GM12872 (cell line): ENCODE results near the gene TBC1D22A.

ENCODE experiments used
- TF ChIP-seq, protein P1 (sequence below): IDR thresholded peaks from 3 replicates; pipeline ENCODE4 v1.5.1; 2011; ENCODE audit warnings: low read depth, mild to moderate bottlenecking, low read length, moderate library complexity; ENCODE audit not compliant: insufficient read depth

Gene TBC1D22A

DNA sequence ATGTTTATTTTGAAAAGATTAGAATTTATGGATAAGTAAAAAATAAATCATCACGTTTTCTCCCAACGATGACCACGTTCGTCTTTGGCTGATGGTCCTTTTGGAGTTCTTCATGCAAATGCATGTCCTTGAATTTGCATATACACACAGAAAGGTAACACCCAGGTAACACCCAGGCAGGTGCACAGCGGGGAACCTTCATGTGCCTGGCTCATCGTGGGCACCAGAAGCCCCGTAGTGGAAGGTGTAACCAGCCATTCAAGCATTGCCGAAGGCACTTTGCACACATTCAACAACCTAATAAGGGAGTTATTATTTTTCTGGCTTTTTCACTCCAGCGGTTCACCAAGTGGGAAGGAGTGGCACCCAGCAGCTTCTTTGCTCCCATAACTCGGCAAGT, 404.6 kb downstream of the TBC1D22A start:
- TF ChIP-seq, protein P1, sequence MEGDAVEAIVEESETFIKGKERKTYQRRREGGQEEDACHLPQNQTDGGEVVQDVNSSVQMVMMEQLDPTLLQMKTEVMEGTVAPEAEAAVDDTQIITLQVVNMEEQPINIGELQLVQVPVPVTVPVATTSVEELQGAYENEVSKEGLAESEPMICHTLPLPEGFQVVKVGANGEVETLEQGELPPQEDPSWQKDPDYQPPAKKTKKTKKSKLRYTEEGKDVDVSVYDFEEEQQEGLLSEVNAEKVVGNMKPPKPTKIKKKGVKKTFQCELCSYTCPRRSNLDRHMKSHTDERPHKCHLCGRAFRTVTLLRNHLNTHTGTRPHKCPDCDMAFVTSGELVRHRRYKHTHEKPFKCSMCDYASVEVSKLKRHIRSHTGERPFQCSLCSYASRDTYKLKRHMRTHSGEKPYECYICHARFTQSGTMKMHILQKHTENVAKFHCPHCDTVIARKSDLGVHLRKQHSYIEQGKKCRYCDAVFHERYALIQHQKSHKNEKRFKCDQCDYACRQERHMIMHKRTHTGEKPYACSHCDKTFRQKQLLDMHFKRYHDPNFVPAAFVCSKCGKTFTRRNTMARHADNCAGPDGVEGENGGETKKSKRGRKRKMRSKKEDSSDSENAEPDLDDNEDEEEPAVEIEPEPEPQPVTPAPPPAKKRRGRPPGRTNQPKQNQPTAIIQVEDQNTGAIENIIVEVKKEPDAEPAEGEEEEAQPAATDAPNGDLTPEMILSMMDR = no peak

GRCh38 chr22:47168441-47168840, 406.0 kb downstream of the TBC1D22A start:
- TF ChIP-seq, protein P1 = no peak

GRCh38 chr22:47168900-47169800, 406.7 kb downstream of the TBC1D22A start:
- TF ChIP-seq, protein P1 = no peak

GRCh38 chr22:47169801-47170140, 407.3 kb downstream of the TBC1D22A start:
- TF ChIP-seq, protein P1 = no peak

DNA sequence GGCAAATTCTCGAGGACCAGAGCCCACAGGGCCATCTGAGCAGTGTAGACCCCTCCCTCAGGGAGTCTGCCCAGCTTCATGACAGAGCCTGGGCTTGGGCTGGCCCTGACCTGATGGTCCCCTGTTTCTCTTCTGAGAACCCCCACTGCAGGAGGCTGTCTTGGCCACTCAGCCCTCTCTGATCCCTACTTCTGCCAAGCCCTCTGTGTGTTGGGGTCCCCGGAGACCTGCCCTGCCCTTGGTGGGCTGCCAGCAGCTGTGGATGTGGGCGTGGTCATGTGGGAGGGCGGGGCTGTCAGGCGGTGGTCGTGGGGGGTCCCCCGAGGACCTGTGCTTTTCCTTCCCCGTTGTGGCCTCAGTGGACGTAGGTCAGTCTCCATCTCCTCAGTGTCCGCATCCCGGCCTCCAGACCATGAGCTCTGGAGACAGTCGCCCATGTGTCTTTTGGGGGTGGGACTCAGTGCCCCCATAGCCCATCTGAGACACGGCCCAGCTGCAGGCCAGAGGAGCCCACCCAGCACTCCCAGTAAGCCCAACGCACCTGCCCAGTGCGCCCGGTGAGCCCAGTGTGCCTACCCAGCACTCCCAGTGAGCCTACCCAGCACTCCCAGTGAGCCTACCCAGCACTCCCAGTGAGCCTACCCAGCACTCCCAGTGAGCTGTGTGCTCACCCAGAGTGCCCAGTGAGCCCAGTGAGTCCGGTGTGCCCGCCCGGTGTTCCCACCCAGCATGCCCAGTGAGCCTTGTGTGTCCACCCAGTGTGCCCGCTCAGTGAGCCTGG, 409.2 kb downstream of the TBC1D22A start:
- TF ChIP-seq, protein P1 = no peak

DNA sequence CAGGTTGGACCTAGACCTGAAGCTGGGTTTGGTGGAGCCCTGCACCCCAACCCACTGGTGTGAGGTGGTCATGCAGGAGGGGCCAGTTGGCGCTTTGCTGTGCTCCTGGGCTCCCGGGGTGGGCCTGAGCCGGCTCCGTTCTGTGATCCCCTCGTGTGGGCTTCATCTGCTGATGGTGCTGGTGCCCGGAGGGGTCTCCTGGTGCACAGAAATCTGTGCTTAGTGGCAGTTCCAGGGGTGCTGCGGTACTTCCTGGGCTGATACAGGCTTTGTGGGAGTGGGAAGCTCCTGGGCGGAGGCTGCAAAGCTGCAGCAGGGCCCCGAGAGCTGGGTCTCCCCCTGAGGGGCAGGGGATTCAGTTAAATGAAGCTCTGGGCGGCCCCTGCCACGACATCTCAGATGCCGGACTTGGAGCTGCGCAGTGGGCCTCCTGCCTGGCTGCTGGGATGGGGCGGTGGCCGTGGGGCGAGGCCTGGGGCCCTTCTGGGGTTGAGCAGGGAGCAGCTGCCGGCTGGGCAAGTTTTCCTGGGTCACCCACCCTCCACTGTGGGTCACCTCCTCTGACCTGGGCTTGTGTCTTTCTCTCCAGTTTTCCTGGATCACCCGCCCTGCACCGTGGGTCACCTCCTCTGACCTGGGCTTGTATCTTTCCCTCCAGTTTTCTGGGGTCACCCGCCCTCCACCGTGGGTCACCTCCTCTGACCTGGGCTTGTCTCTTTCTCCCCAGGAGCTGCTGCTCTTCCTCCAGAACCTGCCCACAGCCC, 410.5 kb downstream of the TBC1D22A start:
- TF ChIP-seq, protein P1 = no peak

- TF ChIP-seq, protein P1 = no peak
Observed at GRCh38 chr22:47173535-47174021, 411.1 kb downstream of the TBC1D22A start.
